ENCODE measurements around the gene PARVB.
"Not testable (repeated sequence)": the region's sequence is repeated elsewhere in the genome, so short reads cannot be mapped to it uniquely, and the experiment has no call there.

Gene PARVB

DNA sequence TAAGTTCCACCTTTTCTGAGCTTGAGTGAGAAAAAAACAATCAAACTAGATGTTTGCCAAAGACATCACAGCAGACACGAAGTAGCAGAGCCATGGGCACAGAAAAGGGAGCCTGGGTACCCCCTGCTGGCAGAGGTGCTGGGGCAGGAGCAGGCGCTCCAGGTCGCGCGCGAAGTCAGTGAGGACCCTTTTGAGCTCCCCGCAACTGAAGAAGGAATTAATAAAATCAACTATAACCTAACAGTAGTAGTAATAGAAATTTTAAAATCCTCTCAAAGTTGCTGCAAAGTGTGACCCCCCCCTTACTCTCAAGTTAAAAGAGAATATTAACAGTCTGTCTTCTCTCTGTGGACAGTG, 20.0 kb upstream of the PARVB start:
- TF ChIP-seq, protein P1, sequence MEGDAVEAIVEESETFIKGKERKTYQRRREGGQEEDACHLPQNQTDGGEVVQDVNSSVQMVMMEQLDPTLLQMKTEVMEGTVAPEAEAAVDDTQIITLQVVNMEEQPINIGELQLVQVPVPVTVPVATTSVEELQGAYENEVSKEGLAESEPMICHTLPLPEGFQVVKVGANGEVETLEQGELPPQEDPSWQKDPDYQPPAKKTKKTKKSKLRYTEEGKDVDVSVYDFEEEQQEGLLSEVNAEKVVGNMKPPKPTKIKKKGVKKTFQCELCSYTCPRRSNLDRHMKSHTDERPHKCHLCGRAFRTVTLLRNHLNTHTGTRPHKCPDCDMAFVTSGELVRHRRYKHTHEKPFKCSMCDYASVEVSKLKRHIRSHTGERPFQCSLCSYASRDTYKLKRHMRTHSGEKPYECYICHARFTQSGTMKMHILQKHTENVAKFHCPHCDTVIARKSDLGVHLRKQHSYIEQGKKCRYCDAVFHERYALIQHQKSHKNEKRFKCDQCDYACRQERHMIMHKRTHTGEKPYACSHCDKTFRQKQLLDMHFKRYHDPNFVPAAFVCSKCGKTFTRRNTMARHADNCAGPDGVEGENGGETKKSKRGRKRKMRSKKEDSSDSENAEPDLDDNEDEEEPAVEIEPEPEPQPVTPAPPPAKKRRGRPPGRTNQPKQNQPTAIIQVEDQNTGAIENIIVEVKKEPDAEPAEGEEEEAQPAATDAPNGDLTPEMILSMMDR (IDR thresholded peaks at IDR 0.05; ENCODE audit: low read depth, low read length): no peak
- no peak overlapping the region for H3K4me3 ChIP-seq (ENCODE audit: low read depth, low read length)

DNA sequence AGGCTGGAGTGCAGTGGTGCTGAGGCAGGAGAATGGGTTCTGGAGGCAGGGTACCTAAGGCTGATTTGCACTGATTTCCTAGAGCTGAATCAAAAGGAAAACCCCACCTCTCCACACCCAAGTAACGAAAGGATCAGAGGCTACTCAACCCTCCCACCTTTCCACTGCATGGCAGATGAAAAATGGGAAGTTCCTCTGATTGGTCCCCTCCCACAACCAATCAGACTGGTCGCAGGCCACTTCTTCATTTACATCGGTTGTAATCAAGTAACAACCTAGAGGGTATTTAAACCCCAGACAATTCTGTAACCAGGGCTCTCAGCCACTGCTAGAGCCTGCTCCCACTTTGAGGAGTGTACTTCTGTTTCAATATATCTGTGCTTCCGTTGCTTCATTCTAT, 18.6 kb upstream of the PARVB start:
- TF ChIP-seq, protein P1 (IDR thresholded peaks at IDR 0.05; ENCODE audit: low read depth, low read length): no peak
- no peak overlapping the region for H3K4me3 ChIP-seq (ENCODE audit: low read depth, low read length)

DNA sequence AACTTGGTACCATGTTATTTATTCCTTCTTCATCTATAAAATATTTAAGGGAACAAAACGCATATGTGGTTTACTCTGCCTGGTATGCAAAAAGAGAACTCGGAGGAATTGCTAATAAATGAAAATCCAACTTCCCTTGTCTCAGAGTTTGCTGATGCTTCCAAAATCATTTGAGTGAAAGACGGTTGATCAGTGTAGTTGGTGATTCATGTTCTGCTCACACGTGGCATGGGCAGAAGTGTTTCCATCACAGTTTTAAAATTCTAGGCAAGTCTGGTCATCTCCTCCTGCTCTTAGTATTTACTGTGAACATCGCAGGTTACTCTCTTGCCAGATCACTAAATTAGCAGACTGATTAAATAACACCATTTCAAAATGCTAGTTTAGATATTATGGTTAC, 11.9 kb upstream of the PARVB start:
- H3K4me3 ChIP-seq (ENCODE audit: low read depth, low read length): no peak overlapping the region
- TF ChIP-seq, protein P1 (IDR thresholded peaks at IDR 0.05; ENCODE audit: low read depth, low read length): no peak

DNA sequence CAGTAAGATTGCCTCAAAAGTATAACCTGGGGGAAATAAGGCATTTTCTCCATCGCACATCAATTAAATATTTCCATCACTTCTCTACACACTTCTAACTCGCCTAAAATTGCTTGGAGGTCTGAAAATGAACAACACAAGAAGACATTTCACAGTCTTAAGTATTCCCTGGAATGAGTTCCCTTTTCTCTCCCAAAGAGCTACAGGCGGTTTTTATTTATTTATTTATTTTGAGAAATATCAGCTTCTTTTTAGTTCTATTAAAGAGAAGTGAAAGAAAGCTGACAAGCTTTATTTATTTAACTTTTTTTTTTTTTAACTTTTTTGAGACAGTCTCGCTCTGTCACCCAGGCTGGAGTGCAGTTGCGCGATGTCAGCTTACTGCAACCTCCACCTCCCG, 11.5 kb upstream of the PARVB start:
- TF ChIP-seq, protein P1 (IDR thresholded peaks at IDR 0.05; ENCODE audit: low read depth, low read length): no peak
- no peak overlapping the region for H3K4me3 ChIP-seq (ENCODE audit: low read depth, low read length)

DNA sequence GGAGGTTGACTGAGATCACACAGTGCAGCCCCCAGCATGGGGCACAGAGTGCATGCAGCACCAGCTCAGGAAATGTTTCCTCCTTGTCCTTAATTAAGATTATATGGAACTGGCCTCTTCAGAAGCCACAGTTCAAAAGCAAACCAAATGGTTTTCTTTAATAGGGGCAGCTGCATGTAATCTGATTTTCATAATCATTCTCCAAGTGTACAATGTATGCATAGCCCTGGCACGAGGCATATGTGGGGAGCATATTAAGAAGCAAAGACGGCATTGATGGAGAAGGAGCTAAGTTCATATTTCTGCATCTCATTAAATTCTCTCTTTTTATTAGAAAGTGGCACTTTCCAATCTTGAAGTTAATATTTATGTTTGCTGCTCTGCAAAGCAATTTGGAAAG, 9.9 kb upstream of the PARVB start:
- TF ChIP-seq, protein P1 (IDR thresholded peaks at IDR 0.05; ENCODE audit: low read depth, low read length): no peak
- no peak overlapping the region for H3K4me3 ChIP-seq (ENCODE audit: low read depth, low read length)

DNA sequence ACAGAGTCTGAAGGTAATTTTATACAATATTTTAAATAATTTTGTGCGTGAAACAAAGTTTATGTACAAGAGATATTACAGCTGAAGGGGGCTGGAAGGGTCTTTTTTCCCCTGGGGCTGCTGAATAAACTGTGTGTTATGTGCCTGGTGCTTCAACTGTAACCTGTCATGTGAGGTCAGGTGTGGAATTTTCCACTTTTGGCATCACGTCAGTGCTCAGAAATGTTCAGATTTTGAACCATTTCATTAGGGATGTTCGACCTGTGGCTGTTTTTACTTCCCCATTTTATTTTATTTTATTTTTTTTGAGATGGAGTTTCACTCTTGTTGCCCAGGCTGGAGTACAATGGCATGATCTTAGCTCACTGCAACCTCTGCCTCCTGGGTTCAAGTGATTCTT, 7.5 kb upstream of the PARVB start:
- H3K4me3 ChIP-seq (ENCODE audit: low read depth, low read length): not testable (repeated sequence)

DNA sequence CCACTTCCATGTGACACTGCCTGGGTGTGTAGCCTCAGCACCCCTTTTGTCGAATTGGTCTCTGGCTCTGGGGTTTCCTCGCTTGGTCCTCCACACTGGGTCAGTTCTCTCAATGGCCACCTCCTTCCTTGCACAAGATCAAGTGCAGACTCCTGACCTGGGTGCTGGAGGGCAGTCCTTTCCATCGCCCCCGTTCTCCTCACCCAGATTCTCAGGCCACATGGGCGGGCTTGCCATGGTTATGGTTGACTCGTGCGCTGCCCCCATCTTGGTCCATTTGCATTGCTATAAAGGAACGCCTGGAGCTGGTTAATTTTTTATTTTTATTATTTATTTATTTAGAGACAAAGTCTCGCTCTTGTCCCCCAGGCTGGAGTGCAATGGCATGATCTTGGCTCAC, 5.5 kb upstream of the PARVB start:
- H3K4me3 ChIP-seq (ENCODE audit: low read depth, low read length): no peak overlapping the region
- TF ChIP-seq, protein P1 (IDR thresholded peaks at IDR 0.05; ENCODE audit: low read depth, low read length): no peak

DNA sequence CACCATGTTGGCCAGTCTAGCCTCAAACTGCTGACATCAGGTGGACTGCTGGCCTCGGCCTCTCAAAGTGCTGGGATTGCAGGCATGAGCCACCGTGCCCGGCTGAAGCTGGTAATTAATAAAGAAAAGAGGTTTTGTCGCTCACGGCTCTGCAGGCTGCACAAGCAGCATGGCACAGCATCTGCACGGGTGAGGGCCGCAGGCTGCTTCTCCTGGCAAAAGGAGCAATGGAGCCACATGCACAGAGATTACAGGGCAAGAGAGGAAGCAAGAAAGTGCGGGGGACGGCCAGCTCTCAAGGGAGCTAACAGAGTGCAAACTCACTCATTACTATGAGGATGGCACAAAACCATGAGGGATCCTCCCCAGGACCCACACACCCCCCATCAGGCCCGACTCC, 4.7 kb upstream of the PARVB start:
- TF ChIP-seq, protein P1 (IDR thresholded peaks at IDR 0.05; ENCODE audit: low read depth, low read length): no peak
- H3K4me3 ChIP-seq (ENCODE audit: low read depth, low read length): no peak overlapping the region
